HL-60 (cell line): ENCODE results near the gene TRPV3.
"Not testable (repeated sequence)": the region's sequence is repeated elsewhere in the genome, so short reads cannot be mapped to it uniquely, and the experiment has no call there.

Experiments
- DNase-seq, 2 experiments: peaks; one replicate each; pipeline ENCODE4 v3.0.0-alpha.2; 2010 to 2020; ENCODE audit warnings: low read depth in 1 of 2, low spot score in 1 of 2
- H3K27ac ChIP-seq: fragments of 250-450 bp; sonication (Bioruptor Pico); replicated peaks from 2 replicates; pipeline ENCODE4 v1.5.1; 2020; ENCODE audit warnings: mild to moderate bottlenecking, moderate library complexity
- H3K27me3 ChIP-seq: fragments of 250-450 bp; sonication (Bioruptor Pico); 2 replicates; pipeline ENCODE4 v1.5.1; 2021; ENCODE audit warnings: mild to moderate bottlenecking, moderate library complexity; ENCODE audit not compliant: insufficient read depth, poor library complexity, severe bottlenecking
- H3K4me3 ChIP-seq: replicated peaks from 2 replicates; pipeline ENCODE4 v1.5.1; 2011; ENCODE audit warnings: mild to moderate bottlenecking, control low read depth, low read length; ENCODE audit not compliant: insufficient read depth
- CTCF ChIP-seq: IDR thresholded peaks from one replicate; pipeline ENCODE4 v1.5.1; 2011; ENCODE audit warnings: low read length, control low read depth, inconsistent platforms; ENCODE audit not compliant: insufficient read depth
- GABPA ChIP-seq: IDR thresholded peaks from 2 replicates; pipeline ENCODE4 v1.6.1; 2012; ENCODE audit warnings: low read depth
- POLR2AphosphoS5 ChIP-seq: IDR thresholded peaks from 2 replicates; pipeline ENCODE4 v1.6.1; 2012; ENCODE audit warnings: low read depth
- REST ChIP-seq: IDR thresholded peaks from 2 replicates; pipeline ENCODE4 v1.6.1; 2012; ENCODE audit warnings: low read depth; ENCODE audit not compliant: insufficient replicate concordance
- SPI1 ChIP-seq: IDR thresholded peaks from 2 replicates; pipeline ENCODE4 v1.6.1; 2012; ENCODE audit warnings: low read depth, mild to moderate bottlenecking, borderline replicate concordance

Gene TRPV3

GRCh38 chr17:3589784-3590183, 32.2 kb upstream of the TRPV3 start:
- Histone ChIP-seq H3K27ac (no peak overlapping the region), H3K4me3 (no peak overlapping the region), H3K27me3 (no peaks in the 10 kb centered on the region)
- no peak for DNase-seq
- TF ChIP-seq CTCF (no peak), POLR2AphosphoS5 (no peak), GABPA (no peak)

GRCh38 chr17:3585826-3586225, 28.2 kb upstream of the TRPV3 start:
- Histone ChIP-seq H3K27me3 (no peaks in the 10 kb centered on the region), H3K27ac (no peak overlapping the region), H3K4me3 (no peak overlapping the region)
- no peak for TF ChIP-seq POLR2AphosphoS5
- no peak for TF ChIP-seq SPI1
- no peak for TF ChIP-seq CTCF
- no peak for TF ChIP-seq GABPA
- no peak for TF ChIP-seq REST
- DNase-seq: no peak

GRCh38 chr17:3583456-3583855, 25.8 kb upstream of the TRPV3 start:
- H3K4me3 ChIP-seq: no peak overlapping the region
- DNase-seq: no peak
- H3K27me3 ChIP-seq: no peaks in the 10 kb centered on the region
- H3K27ac ChIP-seq: no peak overlapping the region
- TF ChIP-seq REST: no peak
- TF ChIP-seq SPI1: no peak
- TF ChIP-seq POLR2AphosphoS5: no peak
- no peak for TF ChIP-seq CTCF
- TF ChIP-seq GABPA: no peak

- TF ChIP-seq POLR2AphosphoS5: no peak
- no peak for TF ChIP-seq REST
- no peak for TF ChIP-seq SPI1
- TF ChIP-seq CTCF: no peak
- no peak for TF ChIP-seq GABPA
- Histone ChIP-seq H3K27ac (no peak overlapping the region), H3K4me3 (no peak overlapping the region), H3K27me3 (no peaks in the 10 kb centered on the region)
- no peak for DNase-seq
These were observed 25.3 kb upstream of the TRPV3 start for GRCh38 chr17:3582915-3583314.

GRCh38 chr17:3578667-3579066, 21.1 kb upstream of the TRPV3 start:
- H3K4me3 ChIP-seq, DNase-seq, H3K27ac ChIP-seq, H3K27me3 ChIP-seq: not testable (repeated sequence)
